Hepatocyte (in vitro differentiated cells): ENCODE data around the gene VANGL2. TPM values are rescaled to one million over a fixed set of nuclear protein-coding genes. Genes with fewer than 3 reads are reported as not detected.
A peak's percentile ranks its signal among the peaks of the same experiment; 100 is the strongest.

Experiments used
- DNase-seq: peaks from one replicate; pipeline ENCODE4 v3.0.0-alpha.2; 2016; ENCODE audit warnings: low spot score
- H2AFZ ChIP-seq: fragments of 200-600 bp; sonication (generic); 2 replicates; pipeline ENCODE4 v1.6.0; 2016; ENCODE audit warnings: antibody characterized with exemption, mild to moderate bottlenecking
- H3K27ac ChIP-seq: fragments of 200-600 bp; sonication (generic); 2 replicates; pipeline ENCODE4 v1.5.1; 2016; ENCODE audit warnings: mild to moderate bottlenecking
- H3K27me3 ChIP-seq: fragments of 200-600 bp; sonication (generic); 2 replicates; pipeline ENCODE4 v1.6.1; 2016
- H3K36me3 ChIP-seq: fragments of 200-600 bp; sonication (generic); replicated peaks from 2 replicates; pipeline ENCODE4 v1.5.1; 2016; ENCODE audit warnings: low read depth; ENCODE audit not compliant: insufficient read depth
- H3K4me1 ChIP-seq: fragments of 200-600 bp; sonication (generic); 2 replicates; pipeline ENCODE4 v1.5.1; 2016; ENCODE audit warnings: mild to moderate bottlenecking, moderate library complexity; ENCODE audit not compliant: insufficient read depth
- H3K4me2 ChIP-seq: fragments of 200-600 bp; sonication (generic); 2 replicates; pipeline ENCODE4 v1.6.0; 2016
- H3K4me3 ChIP-seq: fragments of 200-600 bp; sonication (generic); 2 replicates; pipeline ENCODE4 v1.5.1; 2016; ENCODE audit warnings: mild to moderate bottlenecking
- H3K79me2 ChIP-seq: fragments of 200-600 bp; sonication (generic); 2 replicates; pipeline ENCODE4 v1.6.0; 2017; ENCODE audit warnings: mild to moderate bottlenecking
- H3K9me2 ChIP-seq: fragments of 200-600 bp; sonication (generic); replicated peaks from 2 replicates; pipeline ENCODE4 v1.6.0; 2017; ENCODE audit warnings: mild to moderate bottlenecking; ENCODE audit not compliant: insufficient read depth
- H3K9me3 ChIP-seq: fragments of 200-600 bp; sonication (generic); 2 replicates; pipeline ENCODE4 v1.5.1; 2016; ENCODE audit warnings: low read depth, mild to moderate bottlenecking
- H4K20me1 ChIP-seq: fragments of 200-600 bp; sonication (generic); 2 replicates; pipeline ENCODE4 v1.6.0; 2016; ENCODE audit warnings: mild to moderate bottlenecking; ENCODE audit not compliant: insufficient read depth, poor library complexity, severe bottlenecking
- EZH2 ChIP-seq: fragments of 200-600 bp; sonication (generic); IDR thresholded peaks from 2 replicates; pipeline ENCODE4 v1.6.1; 2016; ENCODE audit warnings: antibody characterized with exemption, mild to moderate bottlenecking, borderline replicate concordance
- EZH2phosphoT487 ChIP-seq: fragments of 200-600 bp; sonication (generic); IDR thresholded peaks from one replicate; pipeline ENCODE4 v1.6.1; 2018; ENCODE audit warnings: antibody characterized with exemption, mild to moderate bottlenecking, low read depth, moderate library complexity; ENCODE audit not compliant: unreplicated experiment, severe bottlenecking
- WGBS: methylation state at CpG from one replicate; pipeline ENCODE4 v1.1.6; 2016; ENCODE audit warnings: low lambda C conversion rate; ENCODE audit errors: missing lambda C conversion rate; 5-methylcytosine and 5-hydroxymethylcytosine counted together
- polyA plus RNA-seq: library from polyadenylated mRNA; unstranded; fragments of >200 nt; fragmentation: Nextera tagmentation; extraction: Ambion mirVana; gene quantifications from 2 replicates; pipeline ENCODE4 v1.2.1, GENCODE V29; 2016
- total RNA-seq: library from RNA; depleted of rRNA; stranded (reverse); fragments of >200 nt; gene quantifications from 2 replicates; pipeline ENCODE4 v1.2.3, GENCODE V29; 2014
- TF ChIP-seq, protein P1 (sequence below): fragments of 200-600 bp; sonication (generic); IDR thresholded peaks from 2 replicates; pipeline ENCODE4 v1.5.1; 2016; ENCODE audit warnings: antibody characterized with exemption, mild to moderate bottlenecking; ENCODE audit not compliant: poor library complexity

The VANGL2 gene
- total and polyA plus RNA-seq, 2 experiments from 2014 or later, result 8.2 to 10.9 TPM

DNA sequence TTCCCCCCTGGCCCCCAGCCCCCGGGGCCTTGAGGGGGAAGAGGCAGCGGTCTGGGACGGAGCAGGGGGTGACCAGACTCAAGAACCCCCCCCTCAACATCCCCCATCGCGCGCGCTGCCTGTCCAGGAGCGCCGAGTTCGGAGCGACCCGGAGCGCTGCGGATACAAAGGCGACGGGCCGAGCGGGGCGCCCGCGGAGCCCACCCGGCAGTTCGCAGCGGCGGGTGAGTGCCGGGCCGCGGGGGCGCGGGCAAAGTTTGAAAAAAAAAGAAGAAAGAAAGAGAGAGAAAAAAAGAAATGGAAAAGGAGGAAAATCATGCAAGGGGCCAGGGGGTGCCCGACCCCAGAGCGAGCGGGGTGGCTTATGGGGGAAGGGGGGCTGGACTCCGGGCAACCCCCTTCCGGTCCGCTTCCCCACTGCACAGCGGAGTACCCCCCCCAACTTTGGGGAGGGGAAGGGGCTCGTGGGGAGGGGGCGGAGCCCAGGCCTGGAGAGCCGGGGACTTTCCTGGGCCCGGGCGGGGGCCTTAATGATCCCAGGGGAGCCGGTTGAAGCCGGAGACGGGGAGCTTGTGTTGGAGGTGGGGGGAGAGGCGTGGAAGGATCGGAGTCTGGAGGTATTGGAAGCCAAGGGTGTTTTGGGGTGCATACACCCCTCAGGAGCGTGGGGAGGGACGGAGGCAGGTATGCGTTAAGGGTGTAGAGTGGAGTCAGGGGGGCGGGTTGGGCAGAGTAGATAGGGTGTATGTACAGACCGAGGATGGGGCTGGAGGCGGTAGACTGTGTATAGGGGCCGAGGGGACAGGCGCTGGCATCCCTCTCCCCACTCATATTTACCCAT, 502 bp downstream of the VANGL2 start:
- Histone ChIP-seq H3K79me2 (peaks cover 54% of the 10 kb centered on the region), H3K27me3 (no peaks in the 10 kb centered on the region), H4K20me1 (no peaks in the 10 kb centered on the region), H3K36me3 (no peaks in the 10 kb centered on the region), H3K9me3 (no peaks in the 10 kb centered on the region), H3K4me1 (peaks cover 14% of the 10 kb centered on the region), H2AFZ (peak overlapping the region; percentile 100), H3K4me3 (peak overlapping the region; percentile 100), H3K4me2 (peak overlapping the region; percentile 89), H3K9me2 (no peaks in the 10 kb centered on the region), H3K27ac (peak overlapping the region; percentile 95)
- DNase-seq, result peak; percentile 75
- under 1% methylated on average over 32 of the region's 55 CpGs for WGBS
- TF ChIP-seq, protein P1, sequence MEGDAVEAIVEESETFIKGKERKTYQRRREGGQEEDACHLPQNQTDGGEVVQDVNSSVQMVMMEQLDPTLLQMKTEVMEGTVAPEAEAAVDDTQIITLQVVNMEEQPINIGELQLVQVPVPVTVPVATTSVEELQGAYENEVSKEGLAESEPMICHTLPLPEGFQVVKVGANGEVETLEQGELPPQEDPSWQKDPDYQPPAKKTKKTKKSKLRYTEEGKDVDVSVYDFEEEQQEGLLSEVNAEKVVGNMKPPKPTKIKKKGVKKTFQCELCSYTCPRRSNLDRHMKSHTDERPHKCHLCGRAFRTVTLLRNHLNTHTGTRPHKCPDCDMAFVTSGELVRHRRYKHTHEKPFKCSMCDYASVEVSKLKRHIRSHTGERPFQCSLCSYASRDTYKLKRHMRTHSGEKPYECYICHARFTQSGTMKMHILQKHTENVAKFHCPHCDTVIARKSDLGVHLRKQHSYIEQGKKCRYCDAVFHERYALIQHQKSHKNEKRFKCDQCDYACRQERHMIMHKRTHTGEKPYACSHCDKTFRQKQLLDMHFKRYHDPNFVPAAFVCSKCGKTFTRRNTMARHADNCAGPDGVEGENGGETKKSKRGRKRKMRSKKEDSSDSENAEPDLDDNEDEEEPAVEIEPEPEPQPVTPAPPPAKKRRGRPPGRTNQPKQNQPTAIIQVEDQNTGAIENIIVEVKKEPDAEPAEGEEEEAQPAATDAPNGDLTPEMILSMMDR, result no peak
- TF ChIP-seq EZH2phosphoT487, result no peak
- no peak for TF ChIP-seq EZH2

DNA sequence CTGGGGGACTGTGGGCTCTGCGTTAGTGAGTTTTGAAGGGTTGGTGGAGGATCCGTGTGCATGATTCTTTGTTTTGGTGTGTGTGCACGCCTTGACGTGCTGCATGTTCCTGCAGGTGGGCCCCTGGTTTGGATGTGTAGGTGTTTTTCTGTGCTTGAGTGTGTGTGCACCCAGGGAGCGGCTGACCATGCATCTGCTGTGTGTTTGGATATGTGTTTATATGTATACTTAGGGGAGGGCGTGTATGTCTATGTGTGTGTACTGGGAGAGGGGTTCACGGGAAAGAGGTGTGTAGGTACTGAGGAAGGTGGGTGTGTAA, 1.1 kb downstream of the VANGL2 start:
- H3K4me2 ChIP-seq, result peak overlapping the region; percentile 89
- no peaks in the 10 kb centered on the region for H3K9me2 ChIP-seq
- TF ChIP-seq, protein P1, result no peak
- TF ChIP-seq EZH2 (no peak), EZH2phosphoT487 (no peak)
- H4K20me1 ChIP-seq, result no peaks in the 10 kb centered on the region
- H3K9me3 ChIP-seq, result no peaks in the 10 kb centered on the region
- peak overlapping the region; percentile 95 for H3K27ac ChIP-seq
- 21% methylated on average over 7 of the region's 7 CpGs for WGBS
- DNase-seq, result no peak
- no peaks in the 10 kb centered on the region for H3K36me3 ChIP-seq
- H3K4me1 ChIP-seq, result peaks cover 14% of the 10 kb centered on the region
- H2AFZ ChIP-seq, result peak overlapping the region; percentile 100
- peak overlapping the region; percentile 100 for H3K4me3 ChIP-seq
- no peaks in the 10 kb centered on the region for H3K27me3 ChIP-seq
- peaks cover 59% of the 10 kb centered on the region for H3K79me2 ChIP-seq

DNA sequence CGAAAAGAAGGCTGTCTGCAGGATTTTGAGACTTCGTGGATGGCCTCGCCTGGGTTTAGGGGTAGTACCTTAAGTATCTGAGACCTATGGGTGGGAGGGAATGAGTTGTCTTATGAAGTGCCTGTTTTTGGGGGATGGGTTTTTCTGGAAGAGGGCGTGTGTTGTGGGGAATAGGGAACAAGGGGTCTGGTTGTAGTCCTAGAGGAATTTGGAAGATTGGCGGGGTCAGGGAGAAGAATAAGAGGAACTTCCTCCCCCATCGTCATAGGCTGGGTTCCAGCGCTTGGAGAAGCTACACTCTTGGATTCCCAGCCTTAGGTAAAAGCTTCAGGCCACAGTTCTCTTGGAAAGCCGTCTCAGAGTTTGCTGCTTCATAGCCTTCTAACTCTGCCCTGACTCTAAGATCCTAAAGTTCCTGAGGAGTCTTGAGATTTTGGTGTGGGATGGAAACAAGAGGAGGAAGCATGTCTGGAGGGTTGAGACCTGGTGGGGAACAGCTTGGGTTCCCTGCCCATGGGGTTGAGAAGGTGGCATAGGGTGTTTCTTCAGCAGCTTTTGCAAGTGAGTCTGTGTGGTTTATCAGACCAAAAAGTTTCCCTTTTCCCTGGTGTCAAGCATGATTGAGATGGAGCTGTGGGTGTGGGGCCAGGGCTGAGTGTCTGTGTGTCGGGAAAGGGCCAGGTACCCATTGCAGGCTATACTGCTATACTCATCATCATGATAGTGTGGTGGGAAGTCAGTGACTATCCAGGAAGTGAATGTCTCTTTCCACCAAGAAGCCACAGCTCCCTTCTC, 1.8 kb downstream of the VANGL2 start:
- Histone ChIP-seq H3K27ac (no peak overlapping the region), H3K9me2 (no peaks in the 10 kb centered on the region), H3K4me2 (peak overlapping the region; percentile 89), H3K9me3 (no peaks in the 10 kb centered on the region), H4K20me1 (no peaks in the 10 kb centered on the region), H3K4me3 (peak overlapping the region; percentile 100), H2AFZ (no peak overlapping the region), H3K27me3 (no peaks in the 10 kb centered on the region), H3K36me3 (no peaks in the 10 kb centered on the region), H3K79me2 (peaks cover 67% of the 10 kb centered on the region), H3K4me1 (peaks cover 14% of the 10 kb centered on the region)
- peak; percentile 3 for DNase-seq
- WGBS, result 63% methylated on average over 9 of the region's 9 CpGs
- no peak for TF ChIP-seq EZH2
- TF ChIP-seq, protein P1, result no peak
- no peak for TF ChIP-seq EZH2phosphoT487
